Natural killer cell (primary cell): ENCODE results near the gene IMP3. TPM values are rescaled to one million over a fixed set of nuclear protein-coding genes. Genes with fewer than 3 reads are reported as not detected.
"Not testable (repeated sequence)": the region's sequence is repeated elsewhere in the genome, so short reads cannot be mapped to it uniquely, and the experiment has no call there.

ENCODE experiments used
- ATAC-seq, 3 donors: fragments of 150-1000 bp in 2 of 3; fragments of 200-7000 bp in 1 of 3; cut with Tn5 transposase; 1 replicate in 1 of 3; 2 replicates in 2 of 3; pipeline ENCODE4 v1.10.0; 2021; ENCODE audit warnings: mild to moderate bottlenecking in 2 of 3, moderate library complexity in 2 of 3
- DNase-seq, 2 donors: peaks; one replicate each; pipeline versions ENCODE4 v3.0.0 to v3.0.0-alpha.2; 2013 to 2021; ENCODE audit warnings: mixed read lengths in 1 of 2
- H3K27ac ChIP-seq: one replicate; pipeline ENCODE4 v1.5.1; 2013; ENCODE audit warnings: mild to moderate bottlenecking, low read length
- H3K27me3 ChIP-seq: one replicate; pipeline ENCODE4 v1.6.1; 2013; ENCODE audit warnings: low read length; ENCODE audit not compliant: control insufficient read depth, insufficient read depth
- H3K36me3 ChIP-seq: one replicate; pipeline ENCODE4 v1.6.1; 2013; ENCODE audit warnings: low read length; ENCODE audit not compliant: control insufficient read depth, insufficient read depth
- H3K4me1 ChIP-seq: one replicate; pipeline ENCODE4 v1.6.1; 2013; ENCODE audit warnings: low read length; ENCODE audit not compliant: control insufficient read depth, insufficient read depth
- H3K4me3 ChIP-seq: one replicate; pipeline ENCODE4 v1.5.1; 2013; ENCODE audit warnings: low read length
- H3K9me3 ChIP-seq: one replicate; pipeline ENCODE4 v1.6.1; 2013; ENCODE audit warnings: low read length; ENCODE audit not compliant: control insufficient read depth, insufficient read depth
- H3K27ac Mint-ChIP-seq, 2 donors: one replicate each; pipeline ENCODE4 v1.8.0; 2022; ENCODE audit warnings: mild to moderate bottlenecking in 2 of 2, mixed read lengths in 2 of 2, moderate library complexity in 1 of 2
- H3K27me3 Mint-ChIP-seq, 2 donors: one replicate each; pipeline ENCODE4 v1.8.0; 2022; ENCODE audit warnings: low read depth in 2 of 2, mixed read lengths in 2 of 2
- H3K36me3 Mint-ChIP-seq: one replicate; pipeline ENCODE4 v1.8.0; 2022; ENCODE audit warnings: mixed read lengths
- H3K4me1 Mint-ChIP-seq, 2 donors: one replicate each; pipeline ENCODE4 v1.8.0; 2022; ENCODE audit warnings: mixed read lengths in 2 of 2
- H3K4me3 Mint-ChIP-seq: one replicate; pipeline ENCODE4 v1.8.0; 2022; ENCODE audit warnings: mild to moderate bottlenecking, moderate library complexity, mixed read lengths
- H3K9me3 Mint-ChIP-seq, 2 donors: one replicate each; pipeline ENCODE4 v1.8.0; 2022; ENCODE audit warnings: mixed read lengths in 2 of 2
- WGBS: methylation state at CpG from one replicate; pipeline ENCODE4 v1.1.7; 2013; ENCODE audit warnings: missing lambda C conversion rate; ENCODE audit not compliant: insufficient coverage; 5-methylcytosine and 5-hydroxymethylcytosine counted together
- intact Hi-C: fragments of 100-400 bp; cut with micrococcal nuclease; formaldehyde crosslinking; loops from one replicate; pipeline ENCODE4 v1.14.2; 2022
- total RNA-seq, 4 donors: library from RNA; stranded (reverse); fragments of 120-200 nt in 1 of 4; gene quantifications; one replicate each; pipeline versions ENCODE4 v1.2.3 to v1.2.4, GENCODE V29; 2013 to 2022
- TF ChIP-seq, protein P1 (sequence below): fragments of 200-600 bp; IDR thresholded peaks from one replicate; pipeline ENCODE4 v1.8.0; 2022; ENCODE audit warnings: antibody characterized with exemption

The IMP3 gene
- total RNA-seq, 3 donors from 2014 or later (not counting 1 experiment from before 2014, with no cell fraction given) = 22.9 to 37.1 (median 35.8) TPM

DNA sequence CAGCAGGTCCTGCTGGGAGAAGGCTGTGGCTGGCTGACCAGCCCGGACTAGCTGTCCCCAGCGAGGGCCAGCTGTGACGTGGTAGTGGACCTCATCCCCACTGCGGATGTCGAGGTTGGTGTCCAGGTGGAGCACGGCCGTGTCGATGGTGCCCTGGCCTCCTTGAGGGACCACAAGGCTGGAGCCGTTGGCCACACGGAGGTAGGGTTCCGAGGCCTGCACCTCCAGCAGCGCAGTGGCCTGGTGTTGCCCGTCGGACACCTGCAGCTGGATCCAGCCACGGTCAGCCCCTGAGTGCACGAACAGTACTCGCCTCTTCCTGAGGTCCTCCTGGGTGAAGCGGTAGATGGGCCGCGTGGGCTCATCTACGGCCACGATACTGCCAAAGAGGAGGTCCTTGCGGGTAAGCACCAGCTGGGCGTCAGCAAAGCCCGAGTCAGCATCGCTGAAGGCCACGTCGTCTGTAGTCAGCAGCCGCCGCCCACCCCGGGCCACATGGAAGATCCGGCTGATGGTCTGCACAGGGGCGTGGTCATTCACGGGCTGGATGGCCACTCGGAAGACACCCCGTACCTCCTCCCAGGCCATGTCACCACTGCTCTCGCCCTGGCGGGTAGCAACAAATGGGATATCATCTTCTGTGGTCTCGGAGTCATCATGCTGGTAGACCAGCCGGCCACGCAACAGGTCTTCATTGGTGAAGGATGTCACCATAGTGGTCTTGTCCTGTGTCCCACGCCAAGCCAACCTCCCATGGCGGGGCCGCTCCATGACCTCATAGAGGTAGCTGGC lies 47.7 kb upstream of the IMP3 start:
- no peak overlapping the region for H3K4me3 ChIP-seq
- H3K27ac ChIP-seq = no peak overlapping the region
- TF ChIP-seq, protein P1, sequence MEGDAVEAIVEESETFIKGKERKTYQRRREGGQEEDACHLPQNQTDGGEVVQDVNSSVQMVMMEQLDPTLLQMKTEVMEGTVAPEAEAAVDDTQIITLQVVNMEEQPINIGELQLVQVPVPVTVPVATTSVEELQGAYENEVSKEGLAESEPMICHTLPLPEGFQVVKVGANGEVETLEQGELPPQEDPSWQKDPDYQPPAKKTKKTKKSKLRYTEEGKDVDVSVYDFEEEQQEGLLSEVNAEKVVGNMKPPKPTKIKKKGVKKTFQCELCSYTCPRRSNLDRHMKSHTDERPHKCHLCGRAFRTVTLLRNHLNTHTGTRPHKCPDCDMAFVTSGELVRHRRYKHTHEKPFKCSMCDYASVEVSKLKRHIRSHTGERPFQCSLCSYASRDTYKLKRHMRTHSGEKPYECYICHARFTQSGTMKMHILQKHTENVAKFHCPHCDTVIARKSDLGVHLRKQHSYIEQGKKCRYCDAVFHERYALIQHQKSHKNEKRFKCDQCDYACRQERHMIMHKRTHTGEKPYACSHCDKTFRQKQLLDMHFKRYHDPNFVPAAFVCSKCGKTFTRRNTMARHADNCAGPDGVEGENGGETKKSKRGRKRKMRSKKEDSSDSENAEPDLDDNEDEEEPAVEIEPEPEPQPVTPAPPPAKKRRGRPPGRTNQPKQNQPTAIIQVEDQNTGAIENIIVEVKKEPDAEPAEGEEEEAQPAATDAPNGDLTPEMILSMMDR = no peak
- Mint-ChIP-seq H3K27me3 (peaks cover 5 to 6% of the 10 kb centered on the region in 2 donors), H3K4me1 (peaks cover 0 to 6% of the 10 kb centered on the region in 2 donors), H3K4me3 (no peak overlapping the region), H3K27ac (no peak overlapping the region), H3K36me3 (no peaks in the 10 kb centered on the region), H3K9me3 (no peaks in the 10 kb centered on the region)
- DNase-seq (no peak), ATAC-seq (no peak)
- H3K4me1 ChIP-seq = peaks cover 21% of the 10 kb centered on the region
- WGBS = 92% methylated on average over 41 of the region's 44 CpGs
- intact Hi-C loops = no loop called here
- H3K36me3 ChIP-seq = no peaks in the 10 kb centered on the region
- no peaks in the 10 kb centered on the region for H3K27me3 ChIP-seq
- H3K9me3 ChIP-seq = no peaks in the 10 kb centered on the region

DNA sequence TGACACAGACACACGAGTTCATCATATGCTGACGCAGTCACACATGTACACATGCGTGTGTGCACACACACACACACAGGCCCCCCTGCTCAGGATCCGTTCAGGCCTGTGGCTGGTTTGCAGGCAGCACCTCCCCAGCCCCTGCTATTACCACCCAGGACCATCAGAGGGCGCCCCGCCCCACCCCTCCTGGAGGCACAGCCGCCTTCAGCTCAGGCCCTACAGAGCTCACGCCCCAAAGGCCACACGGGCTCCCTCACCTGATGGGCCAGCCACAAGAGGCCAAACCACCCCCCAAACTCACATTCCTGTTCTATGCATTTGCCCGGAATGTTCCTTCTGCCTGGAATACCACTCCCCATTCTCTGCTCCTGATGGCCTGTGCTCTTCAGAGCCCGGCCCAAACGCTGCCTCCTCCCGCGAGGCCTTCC lies 46.2 kb upstream of the IMP3 start:
- H3K27ac Mint-ChIP-seq, intact Hi-C loops, H3K27me3 Mint-ChIP-seq, H3K4me3 ChIP-seq, H3K4me3 Mint-ChIP-seq, H3K27me3 ChIP-seq, H3K36me3 ChIP-seq, H3K9me3 ChIP-seq, H3K36me3 Mint-ChIP-seq, H3K4me1 Mint-ChIP-seq, H3K9me3 Mint-ChIP-seq, H3K27ac ChIP-seq: not testable (repeated sequence)
- 28% methylated on average over 12 of the region's 14 CpGs for WGBS
- H3K4me1 ChIP-seq = peaks cover 11% of the 10 kb centered on the region
- TF ChIP-seq, protein P1 = peak; percentile 60
- peak; percentile 76 to 77 for DNase-seq
- peak; percentile 84 to 96 (median 90) for ATAC-seq

DNA sequence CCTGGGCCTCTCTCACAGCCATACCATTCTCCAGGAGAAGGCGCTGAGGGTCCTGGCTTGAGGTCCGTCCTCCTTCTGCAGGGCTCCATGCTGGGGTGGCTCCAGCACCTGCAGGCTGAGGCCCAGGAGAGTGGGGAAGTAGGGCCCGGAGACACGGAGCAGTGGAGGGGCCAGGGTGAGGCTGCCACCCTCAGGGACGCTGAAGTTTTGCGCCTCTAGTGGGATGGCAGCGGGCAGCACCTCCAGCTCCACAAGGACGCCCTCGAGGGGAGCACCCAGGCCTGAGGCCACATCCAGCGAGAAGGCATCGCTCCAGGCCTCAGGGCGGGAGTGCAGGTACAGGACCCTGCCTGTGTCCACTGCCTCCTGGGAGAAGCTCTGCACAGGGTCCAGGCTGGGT lies 45.2 kb upstream of the IMP3 start:
- Mint-ChIP-seq H3K36me3 (no peaks in the 10 kb centered on the region), H3K9me3 (no peaks in the 10 kb centered on the region), H3K4me1 (no peaks in the 10 kb centered on the region), H3K4me3 (no peak overlapping the region), H3K27me3 (no peaks in the 10 kb centered on the region), H3K27ac (no peak overlapping the region)
- TF ChIP-seq, protein P1 = no peak
- Histone ChIP-seq H3K4me3 (no peak overlapping the region), H3K36me3 (no peaks in the 10 kb centered on the region), H3K27ac (no peak overlapping the region), H3K4me1 (peaks cover 11% of the 10 kb centered on the region), H3K27me3 (no peaks in the 10 kb centered on the region), H3K9me3 (no peaks in the 10 kb centered on the region)
- ATAC-seq = no peak
- 84% methylated on average over 12 of the region's 12 CpGs for WGBS
- intact Hi-C loops = no loop called here
- DNase-seq = no peak

DNA sequence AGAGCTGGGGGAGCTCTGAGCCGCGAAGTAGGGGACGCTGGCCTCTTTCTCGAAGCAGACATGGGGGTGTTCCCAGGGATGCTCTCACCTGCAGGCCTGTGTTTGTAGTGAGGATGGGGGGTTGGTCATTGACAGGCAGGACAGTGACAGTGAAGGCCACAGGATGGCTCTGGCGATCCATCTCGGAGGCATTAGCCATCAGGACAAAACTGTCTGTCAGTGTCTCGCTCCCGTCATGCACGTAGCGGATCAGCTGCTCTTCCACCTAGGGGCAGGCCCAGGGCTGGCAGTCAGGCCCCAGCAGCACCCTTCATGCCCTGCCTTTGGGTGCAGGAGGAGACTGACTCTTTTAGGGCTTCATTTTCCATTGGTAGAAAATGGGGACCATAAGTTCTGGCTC lies 44.6 kb upstream of the IMP3 start:
- no peaks in the 10 kb centered on the region for H3K27me3 Mint-ChIP-seq
- no peaks in the 10 kb centered on the region for H3K36me3 Mint-ChIP-seq
- no peaks in the 10 kb centered on the region for H3K9me3 ChIP-seq
- no peak overlapping the region for H3K27ac Mint-ChIP-seq
- peaks cover 11% of the 10 kb centered on the region for H3K4me1 ChIP-seq
- no peaks in the 10 kb centered on the region for H3K36me3 ChIP-seq
- no peaks in the 10 kb centered on the region for H3K9me3 Mint-ChIP-seq
- DNase-seq (no peak), ATAC-seq (no peak)
- TF ChIP-seq, protein P1 = no peak
- no peak overlapping the region for H3K4me3 Mint-ChIP-seq
- no peaks in the 10 kb centered on the region for H3K27me3 ChIP-seq
- no peaks in the 10 kb centered on the region for H3K4me1 Mint-ChIP-seq
- intact Hi-C loops = no loop called here
- 96% methylated on average over 10 of the region's 10 CpGs for WGBS
- H3K27ac ChIP-seq = no peak overlapping the region
- no peak overlapping the region for H3K4me3 ChIP-seq
